HG03108 (cell line): ENCODE data around the gene RASIP1.
A peak's percentile ranks its signal among the peaks of the same experiment; 100 is the strongest.

Source experiments
- ATAC-seq: cut with Tn5 transposase; IDR thresholded peaks from one replicate; pipeline ENCODE4 v1.9.1; 2021; ENCODE audit warnings: moderate library complexity; ENCODE audit not compliant: unreplicated experiment

RASIP1 gene

DNA sequence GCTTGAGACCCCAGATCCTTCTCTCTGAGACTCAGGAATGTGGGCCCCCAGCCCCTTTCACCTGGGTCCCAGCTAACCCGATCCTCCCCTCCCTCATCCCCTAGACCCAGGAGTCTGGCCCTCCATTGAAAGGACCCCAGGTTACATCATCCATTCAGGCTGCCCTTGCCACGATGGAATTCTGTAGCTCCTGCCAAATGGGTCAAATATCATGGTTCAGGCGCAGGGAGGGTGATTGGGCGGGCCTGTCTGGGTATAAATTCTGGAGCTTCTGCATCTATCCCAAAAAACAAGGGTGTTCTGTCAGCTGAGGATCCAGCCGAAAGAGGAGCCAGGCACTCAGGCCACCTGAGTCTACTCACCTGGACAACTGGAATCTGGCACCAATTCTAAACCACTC is 15.4 kb upstream of the RASIP1 start:
- no peak for ATAC-seq

- ATAC-seq: no peak
Observed at GRCh38 chr19:48755084-48755641, 14.8 kb upstream of the RASIP1 start, which contains the start of gene FGF21. FGF21 (plus strand) TSS chr19:48755524; CDS start chr19:48756237, 713 bp downstream.

GRCh38 chr19:48752496-48753365 is 12.3 kb upstream of the RASIP1 start, which contains the start of gene FUT1:
FUT1 (minus strand) TSS chr19:48752641; CDS start chr19:48751281, 1,360 bp downstream.
- no peak for ATAC-seq

GRCh38 chr19:48751845-48752495 is 11.6 kb upstream of the RASIP1 start:
- no peak for ATAC-seq

DNA sequence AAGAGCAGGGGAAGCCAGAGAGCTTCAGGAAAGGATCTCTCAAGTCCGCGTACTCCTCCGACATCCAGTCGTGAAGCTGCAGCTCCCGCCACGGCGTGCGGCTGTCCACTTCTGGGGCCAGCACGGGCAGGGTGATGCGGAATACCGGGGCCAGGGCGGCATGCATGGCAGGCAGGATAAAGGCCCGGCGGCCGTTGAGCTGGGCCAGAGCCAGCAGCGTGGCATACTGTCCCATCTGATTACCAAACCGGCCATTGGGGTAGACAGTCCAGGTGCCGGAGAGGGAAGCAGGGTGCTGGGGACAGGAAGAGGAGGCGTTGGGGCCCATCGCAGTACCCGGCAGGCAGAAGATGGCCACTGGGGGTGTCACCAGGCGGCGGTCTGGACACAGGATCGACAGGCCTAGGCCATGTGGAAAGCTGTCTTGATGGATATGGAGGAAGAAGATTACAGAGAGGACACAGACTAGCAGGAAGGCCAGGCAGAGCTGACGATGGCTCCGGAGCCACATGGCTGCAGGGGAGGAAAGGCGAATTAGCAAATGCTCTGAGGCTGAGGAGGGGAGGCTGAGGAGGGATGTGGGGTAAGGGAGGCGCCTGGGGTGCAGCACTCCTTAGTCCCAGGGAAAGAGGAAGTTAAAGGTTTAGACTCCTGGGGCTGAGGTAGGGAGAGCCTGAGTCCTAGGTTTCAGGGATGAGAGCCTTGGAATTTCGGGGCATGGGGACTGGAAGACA is 10.5 kb upstream of the RASIP1 start:
- no peak for ATAC-seq

GRCh38 chr19:48750351-48750750 is 9.9 kb upstream of the RASIP1 start:
- no peak for ATAC-seq

GRCh38 chr19:48749571-48750198 is 9.3 kb upstream of the RASIP1 start:
- no peak for ATAC-seq

DNA sequence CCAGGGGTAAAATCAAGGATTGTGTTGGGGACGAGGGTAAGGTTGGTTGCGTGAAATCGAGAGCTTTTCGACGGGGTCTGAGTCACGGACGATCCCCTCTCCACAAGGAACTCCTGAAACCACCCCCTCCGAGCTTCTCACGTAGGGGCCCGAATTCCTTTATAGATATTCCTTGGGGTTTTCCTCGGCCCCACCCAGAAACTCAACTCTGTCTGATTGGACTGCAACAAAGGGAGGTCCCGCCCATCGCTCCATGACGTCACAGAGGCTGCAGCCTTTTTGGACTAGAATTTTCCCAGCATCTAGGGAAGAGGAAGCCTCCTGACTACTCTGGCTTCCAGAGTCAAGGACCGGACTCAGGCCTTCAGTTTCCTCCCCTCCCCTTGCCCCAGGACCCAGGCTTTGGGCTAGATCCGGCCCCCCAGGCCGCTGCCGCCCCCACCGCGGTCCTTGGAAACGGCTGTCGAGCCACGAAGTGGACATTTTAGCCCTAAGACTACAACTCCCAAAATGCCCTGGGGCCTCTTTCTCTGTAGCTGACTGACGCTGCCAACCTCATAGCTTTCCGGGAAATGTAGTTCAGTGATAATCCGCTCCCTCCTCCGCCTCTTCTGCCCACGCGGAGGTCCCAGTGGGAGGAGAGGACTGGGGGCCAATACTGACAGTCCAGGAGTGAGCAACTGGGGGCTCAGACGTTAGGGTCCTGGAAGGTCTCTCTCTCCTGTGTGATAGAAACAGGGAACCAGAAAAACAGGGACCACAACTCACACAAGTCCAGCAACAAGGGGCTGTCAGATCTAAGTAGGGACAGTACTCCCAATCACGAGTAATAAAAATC is 6.5 kb upstream of the RASIP1 start, which contains the start of gene IZUMO1:
IZUMO1 (minus strand) TSS at position 172 of the 838 bp plus-strand sequence. CDS start 1,050 bp downstream, outside the sequence.
- no peak for ATAC-seq

GRCh38 chr19:48746110-48746509 is 5.7 kb upstream of the RASIP1 start:
- ATAC-seq: no peak

DNA sequence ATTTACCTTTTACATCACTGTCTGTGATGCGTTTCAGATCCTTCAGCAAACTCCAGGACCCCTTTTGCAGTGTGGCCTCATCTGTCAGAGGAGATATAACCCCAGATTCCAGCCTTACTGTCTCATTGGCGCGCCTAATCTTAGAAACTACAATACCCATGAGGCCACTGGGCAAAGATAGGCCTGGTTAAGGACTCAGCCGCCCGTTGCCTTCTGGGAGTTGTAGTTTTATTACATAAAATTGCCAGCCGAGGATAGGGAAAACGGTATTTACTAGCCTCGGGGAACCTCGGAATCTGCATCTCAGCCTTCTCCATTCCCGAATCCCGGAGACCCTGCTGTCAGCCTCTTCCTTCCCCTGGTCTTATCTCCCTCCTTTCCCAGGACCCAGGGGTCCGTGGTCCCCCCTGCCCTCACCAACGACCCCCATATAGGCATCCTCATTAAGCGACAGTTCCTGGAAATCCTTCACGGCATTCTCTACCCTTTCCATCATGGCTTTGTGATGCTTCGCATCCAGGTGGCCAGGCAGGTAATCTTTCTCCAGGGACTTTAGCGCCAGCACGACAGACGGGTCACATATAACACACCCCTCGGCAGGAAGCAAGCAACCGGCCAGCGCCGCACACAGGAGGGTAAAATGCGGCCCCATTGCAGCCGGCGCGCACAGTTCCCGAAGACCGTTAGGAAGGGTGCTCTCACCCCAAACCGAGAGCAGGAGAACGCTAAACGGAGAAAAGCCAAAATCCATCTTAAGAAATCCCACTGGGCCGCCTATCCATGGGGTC is 5.0 kb upstream of the RASIP1 start:
- no peak for ATAC-seq

DNA sequence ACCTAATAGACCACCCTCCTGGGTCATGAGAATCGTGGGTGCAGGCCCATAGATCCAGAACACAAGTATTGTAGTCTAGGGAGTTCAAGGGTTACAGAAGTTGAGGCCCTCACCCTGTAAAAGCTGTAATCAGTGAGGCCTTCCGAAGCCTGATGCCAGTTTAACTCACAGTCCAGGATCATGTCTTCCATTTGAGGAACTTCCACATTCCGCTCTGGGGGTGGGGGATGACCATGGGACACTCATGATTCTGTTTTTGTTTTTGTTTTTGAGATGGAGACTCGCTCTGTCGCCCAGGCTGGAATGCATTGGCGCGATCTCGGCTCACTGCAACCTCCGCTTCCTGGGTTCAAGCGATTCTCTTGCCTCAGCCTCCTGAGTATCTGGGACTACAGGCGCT is 1.7 kb upstream of the RASIP1 start:
- ATAC-seq: no peak

DNA sequence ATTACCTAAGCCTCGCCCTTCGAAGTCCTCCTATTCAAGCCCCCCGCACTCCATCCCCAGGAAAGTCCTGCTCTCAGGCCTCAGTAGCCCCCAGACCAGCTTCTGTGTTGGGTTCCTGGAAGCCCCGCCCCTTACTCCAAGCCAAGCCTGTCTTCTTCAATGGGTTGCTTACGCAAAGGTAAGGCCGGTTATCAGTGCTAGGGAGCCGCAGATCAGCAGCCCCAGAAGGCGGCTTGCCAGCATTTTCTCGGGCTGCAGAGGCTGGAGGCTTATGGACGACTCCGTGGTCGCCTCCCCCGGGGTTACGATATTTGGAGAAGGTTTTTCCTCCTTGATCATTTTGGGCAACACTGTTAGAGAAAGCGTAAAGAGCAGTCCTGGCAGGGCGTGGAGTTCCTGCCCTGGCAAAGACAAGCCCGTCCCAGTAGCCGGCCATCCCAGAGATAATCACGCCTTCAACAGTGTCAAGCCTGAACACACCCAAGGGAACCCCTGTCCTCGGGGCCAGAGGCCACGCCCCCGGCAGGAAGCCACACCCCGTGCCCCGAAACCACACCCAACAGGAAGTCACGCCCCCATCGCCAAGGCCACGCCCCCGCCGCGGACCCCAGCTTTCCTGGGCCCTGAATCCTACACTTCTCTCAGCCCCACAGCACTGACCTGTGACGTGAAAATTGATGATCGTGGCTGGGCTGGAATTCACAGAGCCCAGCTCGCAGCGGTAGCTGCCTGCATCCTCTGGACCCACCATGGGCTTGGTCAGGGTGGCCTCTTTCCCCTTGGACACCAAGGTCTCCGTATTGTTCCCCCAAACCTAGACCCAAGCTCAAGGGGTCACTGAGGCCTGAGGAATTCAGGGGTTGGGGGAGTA is 954 bp upstream of the RASIP1 start:
- no peak for ATAC-seq

- no peak for ATAC-seq
Observed at GRCh38 chr19:48739404-48740163, 826 bp downstream of the RASIP1 start.

GRCh38 chr19:48738557-48739403 is 1.6 kb downstream of the RASIP1 start:
- peak; percentile 91 for ATAC-seq

- no peak for ATAC-seq
Observed at GRCh38 chr19:48737360-48737998, 2.9 kb downstream of the RASIP1 start.
